Ovary (tissue), 9 donors: ENCODE results near the gene SEMA3C. TPM values are rescaled to one million over a fixed set of nuclear protein-coding genes. Genes with fewer than 3 reads are reported as not detected.

ENCODE experiments used
- DNase-seq, 5 donors: peaks; one replicate each; pipeline ENCODE4 v3.0.0-alpha.2; 2019 to 2020
- H3K27ac ChIP-seq, 2 donors: fragments of 200-600 bp; one replicate each; pipeline versions ENCODE4 v1.5.1 to v1.8.0; 2019 to 2022
- H3K27me3 ChIP-seq: fragments of 200-600 bp; one replicate; pipeline ENCODE4 v1.8.0; 2022
- H3K36me3 ChIP-seq: fragments of 200-600 bp; sonication (generic); one replicate; pipeline ENCODE4 v1.5.1; 2019
- H3K4me1 ChIP-seq: one replicate; pipeline ENCODE4 v1.8.1; 2013; ENCODE audit warnings: mild to moderate bottlenecking, moderate library complexity; ENCODE audit not compliant: insufficient read depth
- H3K4me3 ChIP-seq: fragments of 200-600 bp; sonication (generic); one replicate; pipeline ENCODE4 v1.5.1; 2017
- H3K9me3 ChIP-seq, 2 donors: fragments of 200-600 bp in 1 of 2; sonication (generic) in 1 of 2; one replicate each; pipeline versions ENCODE4 v1.5.1 to v1.8.1; 2013 to 2019; ENCODE audit warnings: mild to moderate bottlenecking in 1 of 2, moderate library complexity in 1 of 2
- CTCF ChIP-seq, 3 donors: fragments of 450-650 bp in 2 of 3; fragments of 200-600 bp in 1 of 3; IDR thresholded peaks; one replicate each; pipeline versions ENCODE4 v1.5.1 to v1.8.0; 2016 to 2022; ENCODE audit warnings: antibody characterized with exemption in 3 of 3, mild to moderate bottlenecking in 1 of 3
- EP300 ChIP-seq: sonication (generic); formaldehyde crosslinking; IDR thresholded peaks from one replicate; pipeline ENCODE4 v1.6.1; 2017; ENCODE audit warnings: antibody characterized with exemption
- POLR2A ChIP-seq: fragments of 450-650 bp; IDR thresholded peaks from one replicate; pipeline ENCODE4 v1.6.1; 2017; ENCODE audit warnings: antibody characterized with exemption, mild to moderate bottlenecking, moderate library complexity
- WGBS, 3 donors: extraction: QIAGEN DNeasy Blood & Tissue Kit in 1 of 3; methylation state at CpG; one replicate each; pipeline versions ENCODE4 v1.1.5 to v1.1.7; 2013 to 2017; 5-methylcytosine and 5-hydroxymethylcytosine counted together
- intact Hi-C, 4 donors: fragments of 100-400 bp; cut with DNase I; formaldehyde crosslinking; loops; one replicate each; pipeline versions ENCODE4 v1.11.0 to v1.15.1; 2022 to 2023
- polyA plus RNA-seq, 2 donors: library from polyadenylated mRNA; stranded (reverse); fragments of 200-250 nt in 1 of 2; fragments of 350-450 nt in 1 of 2; fragmentation: Illumina TruSeq in 1 of 2; extraction: RNeasy Lipid Tissue Mini Kit (QIAGEN cat#74804) in 1 of 2; gene quantifications; one replicate each; pipeline ENCODE4 v1.2.3, GENCODE V29; 2013 to 2014
- total RNA-seq, 7 donors: library from RNA; depleted of rRNA in 2 of 7; stranded (reverse); fragments of >200 nt in 2 of 7; fragmentation: NEBNext Ultra II Directional in 3 of 7; extraction: Animal tissue kit (Norgen Biotek cat#: 25700) in 3 of 7; gene quantifications; one replicate each; pipeline versions ENCODE4 v1.1.0 to v1.2.4, GENCODE V29; 2016 to 2023
- donor health status: DM: no; HTN: no; CAD: no; lungs with moderate emphysema.
- donor health status: DM: no; HTN: no; CAD: no.
- donor health status: Bipolar disorder and iron deficiency.
- donor health status: DM: yes; HTN: yes; CAD: no.
- donor health status: DM: no; HTN: no; CAD: no.
- donor health status: DM: yes; HTN: yes; CAD: no.

SEMA3C gene
- total and polyA plus RNA-seq, 9 donors: 20.1 to 91.9 (median 53.5) TPM

DNA sequence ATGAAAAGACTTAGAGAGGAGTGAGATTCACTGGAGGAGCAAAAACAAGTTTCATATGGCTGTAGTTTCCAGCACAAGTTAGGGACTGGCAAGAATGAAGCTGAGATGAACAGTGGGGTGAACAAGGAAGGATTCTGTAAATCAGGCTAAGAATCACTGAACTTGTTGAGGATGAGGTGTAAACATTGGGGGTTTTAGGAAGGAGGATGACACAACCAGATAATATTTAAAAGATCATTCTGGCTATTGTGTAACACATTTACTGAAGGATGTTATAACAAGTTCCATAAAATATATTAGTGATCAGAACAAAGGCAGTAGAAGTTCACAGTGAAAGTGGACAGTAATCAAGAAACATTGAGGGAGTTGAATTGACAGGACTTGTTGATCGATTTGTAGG, 211.5 kb downstream of the SEMA3C start:
- no peaks in the 10 kb centered on the region for H3K4me1 ChIP-seq
- intact Hi-C loops: loop anchor here in 1 of 4 donors (10.0 kb wide), 1 partner anchor 757 kb away; no protein-coding TSS in a partner anchor
- TF ChIP-seq EP300: no peak
- TF ChIP-seq CTCF (IDR thresholded peaks at IDR 0.05): no peak
- no peak for TF ChIP-seq POLR2A
- no peak for DNase-seq
- no peak overlapping the region for H3K27ac ChIP-seq
- H3K4me3 ChIP-seq: no peak overlapping the region
- H3K9me3 ChIP-seq: no peaks in the 10 kb centered on the region
- H3K27me3 ChIP-seq: no peaks in the 10 kb centered on the region
- WGBS, 3 donors: 89 to 100% (median 98%) methylated on average over 1 of the region's 1 CpG
- no peaks in the 10 kb centered on the region for H3K36me3 ChIP-seq

- Histone ChIP-seq H3K27ac (no peak overlapping the region), H3K9me3 (no peaks in the 10 kb centered on the region), H3K36me3 (no peaks in the 10 kb centered on the region), H3K4me3 (no peak overlapping the region), H3K27me3 (no peaks in the 10 kb centered on the region), H3K4me1 (no peaks in the 10 kb centered on the region)
- WGBS, 3 donors: 78 to 91% (median 80%) methylated on average over 2 of the region's 2 CpGs
- intact Hi-C loops: loop anchor here in 1 of 4 donors (10.0 kb wide), 1 partner anchor 760 kb away; no protein-coding TSS in a partner anchor
- no peak for TF ChIP-seq EP300
- no peak for TF ChIP-seq CTCF (IDR thresholded peaks at IDR 0.05)
- no peak for TF ChIP-seq POLR2A
- DNase-seq: no peak
Measured at GRCh38 chr7:80705130-80705781, 213.6 kb downstream of the SEMA3C start.

DNA sequence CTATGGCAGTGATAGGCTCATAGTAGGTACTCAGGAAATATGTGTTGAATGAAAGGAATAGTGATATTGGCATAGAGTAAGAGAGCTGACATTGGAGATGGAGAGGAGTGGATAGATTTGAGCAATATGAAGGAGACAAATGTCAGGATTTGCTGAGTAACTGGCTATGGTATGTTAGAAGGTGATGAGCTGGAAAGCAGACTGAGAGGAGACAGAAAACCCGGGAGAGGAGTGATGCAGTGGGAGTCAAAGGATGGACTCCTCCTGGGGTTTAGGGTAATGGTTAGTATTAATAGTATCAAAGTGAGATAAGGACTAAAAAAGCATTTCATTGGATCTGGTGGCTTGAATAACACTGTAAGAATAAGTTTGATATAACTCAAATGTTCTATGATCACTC, 215.6 kb downstream of the SEMA3C start:
- intact Hi-C loops: loop anchor here in 1 of 4 donors (10.0 kb wide), 1 partner anchor 762 kb away; no protein-coding TSS in a partner anchor
- TF ChIP-seq CTCF (IDR thresholded peaks at IDR 0.05): no peak
- no peak for TF ChIP-seq EP300
- TF ChIP-seq POLR2A: no peak
- no peak overlapping the region for H3K4me3 ChIP-seq
- DNase-seq: no peak
- H3K27ac ChIP-seq: no peak overlapping the region
- H3K4me1 ChIP-seq: no peaks in the 10 kb centered on the region
- H3K36me3 ChIP-seq: no peaks in the 10 kb centered on the region
- no peaks in the 10 kb centered on the region for H3K27me3 ChIP-seq
- WGBS, 3 donors: 66 to 74% (median 69%) methylated on average over 1 of the region's 1 CpG
- H3K9me3 ChIP-seq: no peaks in the 10 kb centered on the region

GRCh38 chr7:80699721-80700256, 219.1 kb downstream of the SEMA3C start:
- TF ChIP-seq CTCF (IDR thresholded peaks at IDR 0.05) (no peak), POLR2A (no peak), EP300 (no peak)
- H3K4me3 ChIP-seq: no peak overlapping the region
- no peaks in the 10 kb centered on the region for H3K27me3 ChIP-seq
- DNase-seq: no peak
- H3K27ac ChIP-seq: no peak overlapping the region
- no peaks in the 10 kb centered on the region for H3K36me3 ChIP-seq
- 45 to 60% (median 50%) methylated on average over 4 of the region's 4 CpGs for WGBS, 3 donors
- no peaks in the 10 kb centered on the region for H3K9me3 ChIP-seq
- intact Hi-C loops: loop anchor here (2.0 to 10.0 kb wide), 4 partner anchors 765 to 775 kb away; no protein-coding TSS in a partner anchor
- no peaks in the 10 kb centered on the region for H3K4me1 ChIP-seq
